HG03558 (cell line): ENCODE results near the gene ANTXR1.

Experiments
- ATAC-seq: cut with Tn5 transposase; IDR thresholded peaks from one replicate; pipeline ENCODE4 v1.9.1; 2021; ENCODE audit warnings: moderate number of reproducible peaks; ENCODE audit not compliant: unreplicated experiment; ENCODE audit errors: extremely low read depth

The ANTXR1 gene

GRCh38 chr2:69065735-69066336 is 52.9 kb downstream of the ANTXR1 start:
- no peak for ATAC-seq

- ATAC-seq, result no peak
Observed at GRCh38 chr2:69067026-69067630, 54.1 kb downstream of the ANTXR1 start.

DNA sequence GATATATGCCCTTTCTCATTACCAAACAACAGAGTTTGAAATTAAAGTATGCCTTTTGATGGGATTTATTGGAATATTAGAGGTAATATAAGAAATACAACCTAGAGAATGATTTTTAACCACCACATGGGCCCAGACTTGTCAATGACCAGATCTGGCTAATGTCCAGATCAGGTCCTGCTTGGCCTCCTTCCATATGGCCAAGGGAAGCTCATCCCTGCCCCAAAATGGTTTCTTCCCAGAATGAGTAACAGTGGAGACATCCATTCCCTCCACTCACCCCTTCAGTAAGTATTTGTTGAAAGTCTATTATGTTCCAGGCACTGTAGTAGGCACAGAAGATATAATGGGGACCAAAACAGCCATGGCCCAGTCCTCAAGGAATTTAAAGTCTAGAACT is 54.9 kb downstream of the ANTXR1 start:
- ATAC-seq, result no peak

DNA sequence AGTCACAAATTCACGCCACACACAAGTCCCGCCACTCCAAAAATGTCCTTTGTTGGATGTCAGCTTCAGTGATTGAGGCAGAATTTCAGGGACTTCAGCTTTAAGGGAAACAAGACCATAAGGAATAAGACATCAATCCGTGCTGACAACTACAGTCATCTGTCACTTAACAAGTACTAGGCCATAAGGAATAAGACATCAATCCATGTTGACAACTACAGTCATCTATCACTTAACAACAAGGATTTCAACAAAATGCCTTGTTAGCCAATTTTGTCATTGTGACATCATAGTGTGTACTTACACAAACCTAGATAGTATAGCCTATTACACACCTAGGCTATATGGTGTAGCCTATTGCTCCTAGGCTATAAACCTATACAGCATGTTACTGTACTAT is 58.0 kb downstream of the ANTXR1 start:
- no peak for ATAC-seq

DNA sequence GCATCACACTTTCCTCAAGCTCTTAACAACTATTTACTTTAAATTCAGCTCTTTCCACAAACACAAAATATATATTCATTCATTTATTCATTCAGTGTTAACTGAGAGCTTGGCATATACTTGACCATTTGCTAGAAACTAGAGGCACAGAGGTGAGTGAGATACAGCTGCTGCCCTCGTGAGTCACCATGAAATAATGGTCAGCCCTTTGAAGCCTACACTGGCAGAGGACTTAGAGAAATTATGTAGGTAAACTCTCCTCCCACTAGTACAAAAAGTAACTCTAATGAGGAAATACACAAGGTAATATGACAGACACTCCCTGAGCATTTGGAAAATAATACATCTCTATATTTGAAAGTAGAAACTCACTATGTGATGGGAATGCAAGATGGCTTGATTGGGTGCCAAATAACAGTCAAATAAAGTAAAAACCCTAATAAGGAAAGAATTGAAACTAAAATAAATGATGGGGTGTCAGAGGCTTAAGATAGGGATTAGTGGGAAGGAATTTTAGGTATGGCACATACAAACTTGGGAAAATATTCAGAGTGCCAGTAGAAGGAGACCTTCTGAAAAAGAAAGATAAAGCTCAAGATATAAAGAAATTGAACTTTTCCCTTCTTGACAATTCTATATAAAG is 61.1 kb downstream of the ANTXR1 start:
- no peak for ATAC-seq

DNA sequence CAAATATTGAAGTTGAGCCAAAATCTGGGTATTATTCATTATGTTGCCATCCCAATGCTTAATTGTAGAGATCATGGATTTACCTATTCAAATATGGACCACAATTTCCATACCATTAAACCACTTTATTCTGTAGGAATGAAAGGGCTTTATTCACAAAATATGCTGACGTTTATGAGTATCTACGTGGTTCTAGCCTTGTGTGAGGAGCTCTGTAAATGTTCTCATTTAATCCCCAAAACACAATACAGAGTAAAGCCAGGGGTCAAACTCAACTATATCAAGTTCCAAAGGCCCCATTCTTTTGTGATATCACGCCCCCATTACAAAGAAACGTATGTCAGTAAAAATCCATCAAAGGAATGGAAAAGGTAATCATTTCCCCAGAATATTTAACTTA is 61.9 kb downstream of the ANTXR1 start:
- no peak for ATAC-seq

GRCh38 chr2:69075486-69075885 is 62.5 kb downstream of the ANTXR1 start:
- no peak for ATAC-seq

- no peak for ATAC-seq
Observed at GRCh38 chr2:69076601-69077000, 63.6 kb downstream of the ANTXR1 start.

GRCh38 chr2:69077252-69077950 is 64.4 kb downstream of the ANTXR1 start:
- no peak for ATAC-seq

DNA sequence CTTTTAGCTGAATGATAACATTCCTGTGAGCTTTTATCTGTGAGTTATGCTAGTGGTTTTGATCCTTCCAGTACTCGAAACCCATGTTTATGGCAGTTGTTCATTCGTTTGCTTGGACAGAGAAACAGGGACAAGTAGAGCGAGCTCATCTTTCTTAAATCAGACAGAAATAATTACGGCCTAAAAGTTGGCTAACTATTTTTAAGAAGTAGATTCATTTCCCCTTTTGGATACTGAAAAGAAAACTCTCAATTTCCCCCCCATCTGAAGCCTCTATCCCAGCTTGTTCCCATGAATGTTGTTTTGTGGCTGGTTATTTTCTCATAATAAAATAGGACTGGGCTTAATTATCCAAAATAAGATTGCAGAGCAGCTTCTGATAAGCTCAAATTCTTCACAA is 67.1 kb downstream of the ANTXR1 start:
- no peak for ATAC-seq

DNA sequence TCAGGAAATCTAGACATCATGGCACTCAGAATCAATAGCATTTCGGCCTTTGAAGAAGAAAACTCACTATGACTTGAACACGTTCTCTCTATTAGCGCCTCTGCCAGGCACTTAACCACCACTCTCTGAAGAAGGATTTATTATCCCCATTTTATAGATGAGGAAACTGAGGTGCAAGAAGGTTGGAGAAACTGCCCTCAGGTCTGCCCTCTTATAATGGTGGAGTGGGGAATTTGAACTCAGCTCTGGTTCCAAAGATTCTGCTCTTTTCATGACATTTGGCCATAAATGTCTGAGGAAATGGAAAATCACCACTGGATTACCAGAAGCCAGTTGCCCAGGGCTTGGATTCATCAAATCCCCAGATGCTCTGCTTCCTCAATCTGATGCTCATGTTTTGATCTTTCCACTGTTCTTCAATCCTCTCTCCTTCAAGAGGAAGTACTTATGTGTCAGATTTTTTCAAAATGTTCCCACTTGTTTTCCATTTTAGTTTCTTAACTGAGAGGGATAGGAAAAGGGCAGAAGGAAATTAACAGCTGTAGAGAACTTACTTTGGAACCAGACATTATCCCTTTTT is 68.1 kb downstream of the ANTXR1 start:
- no peak for ATAC-seq

GRCh38 chr2:69081757-69082156 is 68.8 kb downstream of the ANTXR1 start:
- ATAC-seq, result no peak

- no peak for ATAC-seq
Observed at GRCh38 chr2:69082430-69082997, 69.5 kb downstream of the ANTXR1 start.

DNA sequence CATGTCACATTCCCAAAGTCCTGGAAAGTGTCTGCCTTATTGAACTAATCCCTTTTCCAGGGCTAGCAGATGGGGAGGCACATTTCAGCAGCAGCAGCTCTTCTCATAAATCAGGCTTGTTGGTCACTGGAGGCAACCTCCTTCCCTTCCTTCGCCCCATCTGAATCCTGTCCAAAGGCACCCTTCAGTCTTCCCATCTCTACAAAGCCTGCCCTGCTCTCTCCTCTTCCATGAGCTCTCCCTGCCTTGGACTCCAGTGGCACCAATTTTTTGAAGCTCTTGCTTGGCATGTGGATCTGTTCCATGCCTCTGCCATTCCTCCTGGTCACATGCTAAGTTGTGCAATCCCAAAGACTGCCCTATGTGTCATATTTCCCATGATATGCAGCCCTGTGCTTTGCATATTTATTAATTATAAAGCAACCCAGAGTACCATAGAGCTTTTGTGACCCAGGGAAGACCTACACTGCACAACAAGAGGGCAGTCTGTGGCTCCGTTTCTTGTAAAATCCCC is 70.3 kb downstream of the ANTXR1 start:
- no peak for ATAC-seq

DNA sequence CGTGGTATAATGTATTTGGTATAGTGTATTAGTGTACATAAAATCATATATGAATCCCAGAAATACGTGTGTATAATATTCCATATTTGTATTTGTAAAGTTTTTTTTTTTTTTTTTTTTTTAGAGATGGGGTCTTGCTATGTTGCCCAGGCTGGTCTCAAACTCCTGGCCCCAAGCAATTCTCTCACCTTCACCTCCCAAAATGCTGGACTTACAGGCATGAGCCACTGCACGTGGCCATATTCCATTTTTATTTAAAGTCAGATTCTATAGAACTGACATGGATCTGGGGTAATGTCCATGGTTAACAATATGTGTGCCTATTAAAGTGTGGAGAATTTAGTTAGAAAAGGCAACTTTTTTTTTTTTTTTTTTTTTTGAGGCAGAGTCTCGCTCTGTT is 71.5 kb downstream of the ANTXR1 start:
- no peak for ATAC-seq

DNA sequence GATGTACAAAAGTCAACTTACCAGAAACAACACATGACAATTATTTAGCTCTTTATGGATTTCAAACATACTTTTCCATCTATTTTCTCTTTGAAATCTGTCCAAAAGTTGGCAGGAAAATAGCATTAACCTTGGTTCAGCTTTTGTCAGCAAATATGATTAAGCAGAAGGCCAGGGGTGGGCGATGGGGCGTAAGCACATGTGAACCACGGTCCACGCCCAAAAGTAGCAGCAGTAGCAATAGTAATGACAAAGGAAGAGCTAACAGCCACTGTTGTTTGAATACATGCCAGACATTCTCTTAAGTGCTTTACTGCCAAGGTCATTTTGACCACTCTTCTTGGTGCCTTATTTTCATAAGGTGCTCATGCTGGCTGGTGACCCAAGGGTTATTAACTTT is 73.5 kb downstream of the ANTXR1 start:
- ATAC-seq, result no peak

DNA sequence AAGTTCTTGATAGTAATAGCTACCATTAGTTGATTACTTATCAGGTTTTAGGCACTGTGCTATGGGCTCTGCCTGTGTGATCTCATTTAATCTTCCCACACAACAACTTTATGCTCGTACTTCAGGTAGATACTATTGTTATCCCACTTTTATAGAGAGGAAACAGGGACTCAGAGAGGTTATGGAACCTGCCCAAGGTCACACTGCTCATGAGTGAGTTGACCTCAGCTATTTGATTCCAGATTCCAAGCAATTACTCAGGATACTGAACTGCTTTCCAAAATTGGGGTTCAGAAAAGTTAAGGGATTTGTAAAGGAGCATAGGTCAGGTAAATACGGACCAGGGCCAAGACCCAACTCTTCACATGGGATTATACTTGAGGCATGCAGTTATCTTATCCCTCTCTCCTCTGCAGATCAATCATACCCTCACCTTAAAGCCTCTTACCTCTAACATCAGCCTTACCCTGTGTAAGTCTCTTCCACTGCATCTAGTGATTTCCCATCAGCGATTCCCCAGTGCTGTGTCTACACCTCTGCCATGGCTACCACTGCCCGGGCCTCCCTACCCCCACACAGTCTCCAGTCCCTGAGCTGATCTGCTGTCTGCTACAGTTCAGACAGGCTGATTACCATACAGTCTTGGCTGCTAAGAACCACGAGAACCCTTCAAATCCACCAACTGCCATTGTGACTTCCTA is 74.4 kb downstream of the ANTXR1 start:
- ATAC-seq, result no peak

GRCh38 chr2:69087912-69088240 is 74.9 kb downstream of the ANTXR1 start:
- no peak for ATAC-seq

DNA sequence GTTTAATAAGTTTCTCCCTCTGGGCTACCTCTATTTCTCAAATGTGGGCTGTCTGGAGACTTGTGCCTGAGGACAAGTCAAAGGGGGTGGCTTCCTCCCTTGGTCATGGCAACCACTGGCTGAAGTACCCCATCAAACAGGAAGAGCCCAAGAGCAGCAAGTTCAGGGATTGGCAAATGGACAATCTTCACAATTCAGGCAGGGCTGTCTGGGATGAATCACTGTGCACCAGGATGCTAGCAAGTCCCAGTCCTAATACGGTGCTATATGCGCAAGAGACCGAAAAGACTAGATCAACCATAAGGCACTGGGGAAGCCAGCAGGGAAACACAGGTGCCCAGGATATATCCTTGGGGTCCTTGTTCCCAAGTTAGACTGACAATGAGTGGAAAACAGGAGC is 75.5 kb downstream of the ANTXR1 start:
- ATAC-seq, result no peak

- no peak for ATAC-seq
Observed at GRCh38 chr2:69089266-69089665, 76.3 kb downstream of the ANTXR1 start.
